ENCODE measurements around the gene PKD1.

Gene PKD1

DNA sequence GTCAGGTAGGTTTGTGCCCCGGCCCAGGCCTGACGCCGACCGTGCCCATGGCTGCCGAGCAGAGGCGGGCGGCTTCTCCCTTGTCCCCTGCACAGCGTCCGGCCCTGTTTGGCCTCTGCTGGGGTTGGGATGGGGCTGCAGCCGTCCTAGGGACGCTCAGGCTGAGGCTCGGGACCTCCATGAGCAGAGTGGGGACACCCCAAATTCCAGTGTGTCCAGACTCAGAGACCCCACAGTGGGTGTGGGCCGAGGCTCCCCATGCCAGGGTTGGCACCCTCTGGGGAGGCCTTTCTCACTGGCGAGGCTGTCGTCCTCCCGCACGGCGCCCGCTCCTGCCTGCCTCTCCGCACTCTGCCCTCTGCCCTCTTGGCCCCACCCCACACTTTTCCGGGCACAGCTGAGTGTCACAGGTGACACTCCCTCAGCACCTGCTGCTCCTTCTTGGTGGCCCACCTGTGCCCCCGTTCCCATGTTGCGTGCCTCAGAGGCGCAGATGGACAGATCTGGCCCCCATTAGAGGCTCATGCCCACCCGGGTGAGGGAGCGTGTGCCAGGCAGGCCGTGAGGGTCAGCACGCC is 36.0 kb upstream of the PKD1 start:
- DNase-seq, result no peak
- in situ Hi-C loops (cut with HindIII; ENCODE audit: low pct_ligation_motif_present, low pct_unique_long_range_greater_than_20kb, low sequenced_read_pairs), result loop anchor here (25.0 kb wide), 1 partner anchor 291 kb away; the partner anchor contains the start of genes NTN3 and TEDC2

DNA sequence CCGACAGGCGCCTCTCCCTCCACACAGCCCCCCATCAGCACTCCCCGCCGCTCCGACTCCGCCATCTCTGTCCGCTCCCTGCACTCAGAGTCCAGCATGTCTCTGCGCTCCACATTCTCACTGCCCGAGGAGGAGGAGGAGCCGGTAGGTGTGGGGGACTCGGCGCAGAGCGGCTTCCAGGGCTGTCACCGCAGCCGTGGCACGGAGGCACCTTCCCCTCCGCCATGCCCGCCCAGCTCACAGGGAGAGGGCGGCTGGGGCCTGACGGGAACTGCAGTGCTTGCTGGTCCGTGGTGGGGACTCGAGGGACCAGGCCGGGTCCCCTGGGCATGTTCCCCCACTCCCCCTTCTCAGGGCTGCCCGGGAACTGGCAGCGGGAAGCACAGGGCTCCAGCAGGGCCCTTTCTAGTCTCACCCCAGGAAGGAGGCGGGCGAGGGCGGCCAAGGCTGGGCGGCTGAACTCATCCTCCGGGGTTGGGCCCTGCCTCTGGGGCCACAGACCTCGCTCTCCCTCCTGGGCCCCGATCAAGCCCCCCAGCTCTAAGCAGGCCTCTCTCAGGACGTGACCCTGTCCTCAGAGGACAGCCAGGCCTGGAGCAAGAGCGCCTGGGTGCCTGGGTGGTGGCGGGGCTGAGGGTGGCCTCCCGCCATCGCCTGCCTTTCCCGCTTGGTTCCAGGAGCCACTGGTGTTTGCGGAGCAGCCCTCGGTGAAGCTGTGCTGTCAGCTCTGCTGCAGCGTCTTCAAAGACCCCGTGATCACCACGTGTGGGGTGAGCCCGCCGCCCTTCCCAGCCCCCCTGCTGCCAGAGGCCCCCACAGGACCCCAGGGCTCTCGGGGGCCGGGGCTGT is 35.1 kb upstream of the PKD1 start:
- in situ Hi-C loops (cut with HindIII; ENCODE audit: low pct_ligation_motif_present, low pct_unique_long_range_greater_than_20kb, low sequenced_read_pairs), result loop anchor here (25.0 kb wide), 1 partner anchor 291 kb away; the partner anchor contains the start of genes NTN3 and TEDC2
- no peak for DNase-seq

DNA sequence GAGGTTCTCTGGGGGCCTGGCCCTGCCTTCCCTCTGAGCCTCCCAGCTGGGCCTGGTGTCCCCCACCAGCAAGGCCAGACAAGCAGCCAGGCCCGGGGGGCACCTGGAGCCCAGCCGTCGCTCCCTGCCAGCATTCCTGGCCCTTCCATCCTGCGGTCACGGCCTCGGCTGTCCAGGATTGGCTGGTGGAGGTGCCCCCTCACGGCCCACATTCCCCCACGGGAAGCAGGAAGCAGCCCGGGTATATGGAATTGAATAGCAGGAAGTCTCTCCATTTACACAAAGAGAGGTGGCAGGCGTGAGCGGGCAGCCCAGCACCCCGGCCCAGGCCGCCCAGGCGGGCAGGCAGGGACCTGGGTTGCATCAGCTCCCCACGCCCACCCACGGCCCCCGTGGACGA is 34.4 kb upstream of the PKD1 start:
- in situ Hi-C loops (cut with HindIII; ENCODE audit: low pct_ligation_motif_present, low pct_unique_long_range_greater_than_20kb, low sequenced_read_pairs), result loop anchor here (25.0 kb wide), 1 partner anchor 292 kb away; the partner anchor contains the start of genes NTN3 and TEDC2
- no peak for DNase-seq

- in situ Hi-C loops (cut with HindIII; ENCODE audit: low pct_ligation_motif_present, low pct_unique_long_range_greater_than_20kb, low sequenced_read_pairs), result loop anchor here (10.0 to 25.0 kb wide), 2 partner anchors 132 to 295 kb away; partner anchors contain the start of genes NTN3 and TEDC2
Observed at GRCh38 chr16:2167068-2167638, 31.5 kb upstream of the PKD1 start.

DNA sequence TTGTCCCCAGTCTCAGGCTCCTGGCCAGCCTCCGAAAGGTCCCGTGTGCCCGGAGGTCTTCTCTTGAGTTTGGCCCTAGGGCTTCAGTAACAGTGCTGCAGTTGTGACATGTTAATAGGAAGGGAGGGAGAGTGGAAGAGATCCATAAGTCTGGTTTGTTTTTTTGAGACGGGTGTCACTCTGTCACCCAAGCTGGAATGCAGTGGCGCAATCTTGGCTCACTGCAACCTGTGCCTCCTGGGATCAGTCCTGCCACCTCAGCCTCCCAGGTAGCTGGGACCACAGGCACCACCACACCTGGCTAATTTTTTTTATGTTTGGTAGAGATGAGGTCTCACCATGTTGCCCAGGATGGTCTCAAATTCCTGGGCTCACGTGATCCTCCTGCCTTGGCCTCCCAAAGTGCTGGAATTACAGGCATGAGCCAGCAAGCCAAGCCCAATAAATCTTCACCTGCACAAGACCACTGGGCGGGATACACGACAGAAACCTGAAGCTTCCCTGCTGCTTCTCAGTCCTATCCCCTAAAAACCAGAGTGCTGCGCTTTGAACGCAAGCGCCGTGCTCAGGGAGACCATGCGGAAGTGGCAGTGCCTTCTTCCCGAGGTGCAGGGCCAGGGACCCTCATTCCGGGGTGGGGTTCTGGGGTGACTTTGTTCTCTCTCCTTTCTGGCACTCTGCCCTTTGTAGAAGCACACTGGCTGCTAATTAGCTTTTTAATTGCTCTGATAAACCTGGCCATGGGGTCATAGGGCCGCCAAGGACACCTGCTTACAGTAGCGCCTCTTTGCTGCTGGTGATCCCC is 30.8 kb upstream of the PKD1 start:
- in situ Hi-C loops (cut with HindIII; ENCODE audit: low pct_ligation_motif_present, low pct_unique_long_range_greater_than_20kb, low sequenced_read_pairs), result loop anchor here (10.0 to 25.0 kb wide), 2 partner anchors 132 to 296 kb away; partner anchors contain the start of genes NTN3 and TEDC2

More at GRCh38 chr16:2167068-2167638, 31.5 kb upstream of the PKD1 start:
- no peak for DNase-seq

DNA sequence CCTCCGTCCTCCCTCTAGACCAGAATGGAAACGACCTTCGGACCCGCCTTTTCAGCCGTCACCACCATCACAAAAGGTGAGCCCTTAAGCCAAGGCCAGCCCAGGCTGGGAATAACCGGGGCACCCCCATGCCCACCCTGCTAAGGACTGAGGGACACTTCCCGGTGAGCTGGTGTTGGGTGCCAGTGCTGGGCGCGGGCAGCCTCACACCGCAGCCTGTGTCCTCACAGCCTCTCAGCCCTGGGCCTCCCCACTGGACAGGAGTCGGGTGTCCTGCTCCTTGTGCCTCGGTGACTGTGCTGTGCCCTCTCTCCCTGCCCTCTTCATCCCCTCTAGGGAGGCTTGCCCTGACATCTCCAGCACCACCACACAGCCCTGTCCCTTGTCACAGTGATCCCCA is 30.2 kb upstream of the PKD1 start:
- no peak for DNase-seq
- in situ Hi-C loops (cut with HindIII; ENCODE audit: low pct_ligation_motif_present, low pct_unique_long_range_greater_than_20kb, low sequenced_read_pairs), result loop anchor here (10.0 to 25.0 kb wide), 2 partner anchors 131 to 296 kb away; partner anchors contain the start of genes NTN3 and TEDC2

More for the DNA sequence above, 30.8 kb upstream of the PKD1 start:
- no peak for DNase-seq

DNA sequence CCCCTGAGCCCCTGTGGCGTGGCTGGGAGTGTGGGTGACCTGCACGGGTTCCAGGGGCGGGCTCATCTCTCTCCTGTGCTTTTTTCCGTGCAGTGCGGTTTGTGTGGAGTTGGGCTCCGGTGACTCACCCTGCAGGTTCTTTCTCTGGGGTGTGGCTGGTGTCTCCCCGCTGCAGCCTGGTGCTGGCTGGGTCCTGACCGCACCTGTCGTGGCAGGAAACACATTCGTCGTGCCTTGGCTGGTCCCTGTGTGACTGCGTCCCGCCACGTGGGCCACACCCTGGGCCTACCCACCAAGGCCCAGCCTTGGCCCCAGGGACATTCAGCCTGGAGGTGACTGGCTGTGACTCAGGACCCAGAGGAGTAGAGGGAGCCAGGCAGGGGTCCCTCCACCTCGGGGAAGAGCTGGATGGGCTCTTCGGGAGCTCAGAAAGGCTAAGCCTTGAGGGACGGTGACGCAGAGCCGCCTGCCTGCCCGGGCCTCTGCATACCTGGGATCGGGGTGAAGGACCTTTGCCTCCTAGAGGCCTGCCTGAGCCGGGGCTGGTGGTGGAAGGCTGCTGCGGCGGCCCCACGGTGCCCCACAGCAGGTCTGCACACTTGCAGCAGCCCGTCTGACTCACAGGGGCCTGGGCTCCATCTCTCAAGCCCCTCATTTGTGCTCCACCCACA is 27.6 kb upstream of the PKD1 start:
- DNase-seq, result no peak
- in situ Hi-C loops (cut with HindIII; ENCODE audit: low pct_ligation_motif_present, low pct_unique_long_range_greater_than_20kb, low sequenced_read_pairs), result loop anchor here (10.0 to 25.0 kb wide), 2 partner anchors 129 to 299 kb away; partner anchors contain the start of genes NTN3 and TEDC2

GRCh38 chr16:2162676-2163118 is 27.0 kb upstream of the PKD1 start:
- DNase-seq, result no peak
- in situ Hi-C loops (cut with HindIII; ENCODE audit: low pct_ligation_motif_present, low pct_unique_long_range_greater_than_20kb, low sequenced_read_pairs), result loop anchor here (10.0 to 25.0 kb wide), 2 partner anchors 128 to 300 kb away; partner anchors contain the start of genes NTN3 and TEDC2

DNA sequence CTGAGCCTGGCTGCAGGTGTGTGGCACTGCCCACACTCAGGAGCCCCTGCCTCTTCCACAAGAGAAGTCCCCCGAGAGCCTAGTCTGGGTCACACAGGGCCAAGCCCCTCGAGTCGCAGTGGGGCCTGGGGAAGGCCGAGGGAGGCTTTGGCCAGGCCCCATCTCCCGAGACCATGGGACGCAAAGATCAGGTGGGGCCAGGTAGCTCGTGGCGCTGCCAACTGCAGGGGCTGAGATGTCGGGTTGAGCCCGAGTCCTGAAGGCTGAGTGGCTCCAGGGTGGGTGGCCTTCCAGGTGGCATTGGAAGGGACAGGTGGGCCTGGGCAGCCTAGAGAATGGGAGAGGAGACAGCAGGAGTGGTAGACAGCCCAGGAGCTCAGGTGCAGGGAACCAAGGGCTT is 26.2 kb upstream of the PKD1 start:
- in situ Hi-C loops (cut with HindIII; ENCODE audit: low pct_ligation_motif_present, low pct_unique_long_range_greater_than_20kb, low sequenced_read_pairs), result loop anchor here (10.0 to 25.0 kb wide), 2 partner anchors 127 to 300 kb away; partner anchors contain the start of genes NTN3 and TEDC2
- DNase-seq, result no peak

GRCh38 chr16:2160915-2161551 is 25.3 kb upstream of the PKD1 start:
- in situ Hi-C loops (cut with HindIII; ENCODE audit: low pct_ligation_motif_present, low pct_unique_long_range_greater_than_20kb, low sequenced_read_pairs), result loop anchor here (10.0 to 25.0 kb wide), 2 partner anchors 126 to 301 kb away; partner anchors contain the start of genes NTN3 and TEDC2
- no peak for DNase-seq

GRCh38 chr16:2159175-2159838 is 23.6 kb upstream of the PKD1 start:
- in situ Hi-C loops (cut with HindIII; ENCODE audit: low pct_ligation_motif_present, low pct_unique_long_range_greater_than_20kb, low sequenced_read_pairs), result loop anchor here (25.0 kb wide), 1 partner anchor 303 kb away; the partner anchor contains the start of genes NTN3 and TEDC2
- no peak for DNase-seq

GRCh38 chr16:2158262-2158638 is 22.6 kb upstream of the PKD1 start:
- in situ Hi-C loops (cut with HindIII; ENCODE audit: low pct_ligation_motif_present, low pct_unique_long_range_greater_than_20kb, low sequenced_read_pairs), result loop anchor here (25.0 kb wide), 1 partner anchor 304 kb away; the partner anchor contains the start of genes NTN3 and TEDC2

DNA sequence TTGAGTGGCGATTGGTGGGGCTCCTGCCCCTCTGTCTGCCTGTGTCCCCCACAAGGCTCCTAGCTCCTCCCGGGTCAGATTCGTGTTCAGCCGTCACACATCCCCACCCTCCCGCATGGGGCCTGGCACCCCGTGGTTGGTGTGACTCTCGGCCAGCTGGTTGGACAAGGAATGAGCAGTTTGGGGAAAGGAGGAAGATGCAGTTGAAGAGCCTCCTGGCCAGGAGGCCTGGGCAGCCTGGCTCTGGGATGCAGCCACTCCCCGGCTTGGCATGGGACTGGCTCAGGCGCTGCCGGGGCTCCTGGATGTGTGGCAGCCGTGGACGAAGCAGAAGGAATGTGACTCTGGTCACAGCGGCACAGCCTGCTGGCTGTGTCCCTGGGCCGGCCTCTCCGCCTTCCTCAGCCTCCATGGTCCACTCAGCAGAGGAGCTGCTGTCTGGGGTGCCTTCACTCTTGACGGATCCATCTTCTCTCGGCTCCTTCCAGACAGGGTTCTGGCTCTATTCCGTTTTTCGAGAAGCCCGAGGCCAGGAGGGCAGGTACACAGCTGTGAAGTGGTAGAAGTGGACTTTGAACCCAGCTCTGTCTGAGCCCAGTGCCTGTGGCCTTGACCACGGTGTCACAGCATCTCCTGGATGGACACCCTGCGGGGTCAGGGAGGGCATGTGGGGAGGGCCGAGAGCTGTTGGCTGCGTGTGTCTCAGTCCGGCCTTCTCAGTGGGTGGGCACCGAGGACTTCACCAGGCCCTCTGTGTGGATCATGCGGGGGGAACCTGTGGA is 22.0 kb upstream of the PKD1 start:
- DNase-seq, result no peak
- in situ Hi-C loops (cut with HindIII; ENCODE audit: low pct_ligation_motif_present, low pct_unique_long_range_greater_than_20kb, low sequenced_read_pairs), result loop anchor here (25.0 kb wide), 1 partner anchor 305 kb away; the partner anchor contains the start of genes NTN3 and TEDC2

More at GRCh38 chr16:2158262-2158638, 22.6 kb upstream of the PKD1 start:
- DNase-seq, result no peak

DNA sequence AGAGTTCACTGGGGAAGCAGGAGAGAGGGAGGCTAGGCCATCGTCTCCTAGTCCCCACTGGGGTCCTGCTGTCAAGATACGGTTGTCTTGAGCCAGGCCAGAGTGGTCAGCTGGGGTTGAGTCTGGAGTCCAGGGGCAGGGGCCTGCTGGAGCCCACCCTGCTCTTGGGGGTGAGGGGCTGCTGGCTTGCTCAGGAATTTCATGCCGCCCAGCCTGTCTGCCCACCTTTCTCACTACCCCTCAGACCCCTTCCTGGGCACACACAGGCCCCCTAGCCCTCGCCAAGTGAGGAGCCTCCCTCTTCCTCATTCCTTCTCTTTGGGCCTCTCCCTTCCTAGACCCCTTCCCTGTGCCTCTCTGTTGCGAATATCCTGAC is 21.1 kb upstream of the PKD1 start:
- no peak for DNase-seq
- in situ Hi-C loops (cut with HindIII; ENCODE audit: low pct_ligation_motif_present, low pct_unique_long_range_greater_than_20kb, low sequenced_read_pairs), result loop anchor here (25.0 kb wide), 1 partner anchor 305 kb away; the partner anchor contains the start of genes NTN3 and TEDC2
